ENCODE measurements around the gene LRRC71.

GRCh38 chr1:156926175-156926574, 5.7 kb downstream of the LRRC71 start:
- TF ChIP-seq POLR2A (IDR thresholded peaks at IDR 0.05) = no peak
- TF ChIP-seq, protein P1, sequence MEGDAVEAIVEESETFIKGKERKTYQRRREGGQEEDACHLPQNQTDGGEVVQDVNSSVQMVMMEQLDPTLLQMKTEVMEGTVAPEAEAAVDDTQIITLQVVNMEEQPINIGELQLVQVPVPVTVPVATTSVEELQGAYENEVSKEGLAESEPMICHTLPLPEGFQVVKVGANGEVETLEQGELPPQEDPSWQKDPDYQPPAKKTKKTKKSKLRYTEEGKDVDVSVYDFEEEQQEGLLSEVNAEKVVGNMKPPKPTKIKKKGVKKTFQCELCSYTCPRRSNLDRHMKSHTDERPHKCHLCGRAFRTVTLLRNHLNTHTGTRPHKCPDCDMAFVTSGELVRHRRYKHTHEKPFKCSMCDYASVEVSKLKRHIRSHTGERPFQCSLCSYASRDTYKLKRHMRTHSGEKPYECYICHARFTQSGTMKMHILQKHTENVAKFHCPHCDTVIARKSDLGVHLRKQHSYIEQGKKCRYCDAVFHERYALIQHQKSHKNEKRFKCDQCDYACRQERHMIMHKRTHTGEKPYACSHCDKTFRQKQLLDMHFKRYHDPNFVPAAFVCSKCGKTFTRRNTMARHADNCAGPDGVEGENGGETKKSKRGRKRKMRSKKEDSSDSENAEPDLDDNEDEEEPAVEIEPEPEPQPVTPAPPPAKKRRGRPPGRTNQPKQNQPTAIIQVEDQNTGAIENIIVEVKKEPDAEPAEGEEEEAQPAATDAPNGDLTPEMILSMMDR (IDR thresholded peaks at IDR 0.05) = no peak

Data from Peyer's patch (tissue), 4 donors.